Mucosa of gallbladder (tissue), 1 donor: ENCODE measurements around the gene EVA1A. TPM values are rescaled to one million over a fixed set of nuclear protein-coding genes. Genes with fewer than 3 reads are reported as not detected.
A peak's percentile ranks its signal among the peaks of the same experiment; 100 is the strongest.

Source experiments
- DNase-seq: peaks from one replicate; pipeline ENCODE4 v3.0.0-alpha.2; 2020; ENCODE audit warnings: low spot score
- total RNA-seq: library from RNA; stranded (reverse); gene quantifications from one replicate; pipeline ENCODE4 v1.2.1, GENCODE V29; 2021
- donor health status: DM: no; HTN: no; CAD: no.

Gene EVA1A
- total RNA-seq, 1 donor from 2014 or later = 0.43 TPM

DNA sequence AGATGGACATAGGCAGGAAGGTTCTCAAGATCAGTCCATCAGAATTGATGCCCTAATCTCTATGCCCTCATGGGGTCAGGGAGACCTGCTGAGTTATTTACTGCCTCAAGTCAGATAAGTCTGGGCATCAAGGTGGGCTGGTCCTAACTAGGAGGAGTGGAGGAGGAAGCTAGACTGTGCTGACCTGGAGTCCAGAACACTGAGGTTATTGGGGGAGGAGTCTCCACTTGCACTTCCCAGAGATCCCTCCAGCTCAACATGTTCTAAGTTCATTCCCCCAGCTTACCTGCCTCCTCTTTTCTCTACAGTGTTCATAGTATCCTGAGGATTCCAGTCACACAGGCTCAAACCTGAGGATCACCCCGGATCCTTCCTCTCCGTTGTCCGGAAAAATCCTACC is 19.3 kb downstream of the EVA1A start:
- no peak for DNase-seq

GRCh38 chr2:75540994-75541393 is 19.7 kb downstream of the EVA1A start:
- DNase-seq = no peak

DNA sequence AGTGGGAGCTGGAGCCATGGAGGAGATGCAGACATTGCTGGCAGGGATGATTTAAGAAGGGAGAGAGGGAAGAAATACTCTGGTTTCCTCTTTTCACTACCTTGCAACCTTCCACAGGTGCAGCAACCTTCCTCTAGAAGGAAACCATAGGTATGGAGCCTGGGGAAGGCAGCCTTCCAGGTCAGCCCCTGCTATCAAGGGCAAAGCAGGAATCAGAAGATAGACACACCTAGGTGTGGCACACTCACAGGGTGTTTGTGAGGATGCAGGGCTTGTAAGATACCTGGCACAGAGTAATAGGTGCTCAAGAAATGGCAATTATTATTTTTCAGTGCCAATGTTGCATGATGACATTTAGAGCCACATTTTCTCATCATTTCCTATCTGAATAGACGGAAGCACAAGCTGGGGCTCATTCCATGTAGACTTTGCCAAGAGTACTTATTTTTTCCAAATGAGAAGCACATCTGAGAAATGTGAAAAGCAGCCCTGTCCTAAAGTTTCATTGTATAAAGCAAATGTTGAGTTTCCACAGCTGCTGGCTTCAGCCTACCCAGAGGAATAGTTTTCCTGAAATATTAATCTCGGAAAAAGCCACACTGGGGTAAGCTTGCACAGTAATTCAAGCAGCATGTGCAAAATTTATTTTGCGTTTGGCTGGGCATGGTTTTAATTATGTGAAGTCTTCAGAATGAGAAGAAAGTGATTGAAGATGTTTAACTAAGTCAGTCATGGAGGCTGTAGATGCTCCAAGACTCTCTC is 20.6 kb downstream of the EVA1A start:
- DNase-seq = no peak

- DNase-seq = no peak
These were observed 21.9 kb downstream of the EVA1A start for GRCh38 chr2:75538521-75539490.

DNA sequence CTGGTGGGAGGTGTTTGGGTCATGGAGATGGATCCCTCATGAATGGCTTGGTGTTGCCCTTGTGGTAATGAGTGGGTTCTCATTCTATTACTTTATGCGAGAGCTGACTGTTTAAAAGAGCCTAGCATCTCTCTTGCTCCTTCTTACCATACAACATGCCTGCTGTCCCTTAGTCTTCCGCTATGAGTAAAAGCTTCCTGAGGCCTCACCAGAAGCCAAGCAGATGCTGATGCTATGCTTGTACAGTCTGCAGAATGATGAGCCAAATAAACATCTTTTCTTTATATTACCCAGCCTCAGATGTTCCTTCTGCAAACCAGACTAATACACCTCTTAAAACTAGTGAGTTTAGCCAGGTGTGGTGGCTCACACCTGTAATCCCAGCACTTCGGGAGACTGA is 23.1 kb downstream of the EVA1A start:
- no peak for DNase-seq

DNA sequence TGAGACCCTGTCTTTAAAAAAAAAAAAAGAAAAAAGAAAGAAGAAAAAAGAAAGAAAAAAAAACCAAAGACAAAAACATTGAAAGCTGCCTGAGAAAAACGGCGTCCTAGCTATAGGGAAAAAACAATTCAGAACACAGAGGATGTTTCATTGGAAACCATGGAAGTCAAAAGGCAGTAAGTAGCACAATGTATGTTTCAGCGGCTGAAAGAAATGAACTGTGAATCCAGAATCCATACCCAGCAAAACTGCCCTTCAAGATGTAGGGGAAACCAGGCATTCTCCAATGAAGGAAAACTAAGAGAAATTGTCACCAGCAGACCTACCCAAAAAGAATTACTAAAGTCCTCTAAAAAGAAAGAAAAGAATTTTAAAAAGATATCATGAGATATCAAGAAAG is 27.6 kb downstream of the EVA1A start:
- DNase-seq = no peak

- DNase-seq = no peak
These were observed 28.3 kb downstream of the EVA1A start for GRCh38 chr2:75532488-75532887.

DNA sequence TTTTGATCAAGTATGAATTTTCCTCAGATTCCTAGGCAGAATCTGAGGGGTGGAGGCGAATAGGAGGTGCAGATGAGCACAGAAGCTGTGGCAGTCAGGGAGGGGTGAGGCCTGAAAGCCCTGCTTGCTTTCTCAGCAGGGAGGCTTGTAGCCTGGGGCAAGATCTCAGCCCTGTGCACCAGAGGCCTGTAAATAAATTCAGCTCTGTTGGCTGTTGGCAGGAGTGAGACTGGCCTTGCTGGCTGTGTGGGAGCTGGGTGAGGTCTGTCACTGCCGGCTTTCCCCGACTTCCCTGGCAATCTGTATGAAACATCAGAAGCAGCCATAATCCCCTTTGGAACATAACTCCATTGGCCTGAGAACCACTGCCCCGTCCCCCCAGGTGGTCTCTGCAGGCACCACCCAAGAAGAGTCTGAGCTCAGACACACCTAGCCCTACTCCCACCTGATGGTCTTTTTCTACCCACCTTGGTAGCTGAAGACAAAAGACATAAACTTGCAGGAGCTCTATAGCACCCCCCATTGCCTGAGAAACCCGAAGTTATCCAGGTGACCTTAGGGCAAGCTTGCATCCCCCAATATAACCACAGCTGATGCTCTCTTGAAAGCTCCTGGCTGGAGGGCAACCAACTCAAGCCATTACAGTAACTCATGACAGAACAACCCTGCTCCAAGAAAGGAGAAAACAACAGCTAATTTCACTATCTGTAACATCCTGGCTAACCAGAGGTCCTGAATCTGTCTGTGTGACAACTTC is 32.3 kb downstream of the EVA1A start:
- DNase-seq = no peak

- no peak for DNase-seq
These were observed 33.1 kb downstream of the EVA1A start for GRCh38 chr2:75527676-75528075.

- DNase-seq = no peak
These were observed 33.9 kb downstream of the EVA1A start for GRCh38 chr2:75526842-75527241.

- no peak for DNase-seq
These were observed 35.1 kb downstream of the EVA1A start for GRCh38 chr2:75525434-75526310.

- no peak for DNase-seq
These were observed 36.3 kb downstream of the EVA1A start for GRCh38 chr2:75524276-75524911.

GRCh38 chr2:75523313-75524275 is 37.1 kb downstream of the EVA1A start:
- peak; percentile 52 for DNase-seq

GRCh38 chr2:75522543-75523312 is 38.0 kb downstream of the EVA1A start:
- no peak for DNase-seq

DNA sequence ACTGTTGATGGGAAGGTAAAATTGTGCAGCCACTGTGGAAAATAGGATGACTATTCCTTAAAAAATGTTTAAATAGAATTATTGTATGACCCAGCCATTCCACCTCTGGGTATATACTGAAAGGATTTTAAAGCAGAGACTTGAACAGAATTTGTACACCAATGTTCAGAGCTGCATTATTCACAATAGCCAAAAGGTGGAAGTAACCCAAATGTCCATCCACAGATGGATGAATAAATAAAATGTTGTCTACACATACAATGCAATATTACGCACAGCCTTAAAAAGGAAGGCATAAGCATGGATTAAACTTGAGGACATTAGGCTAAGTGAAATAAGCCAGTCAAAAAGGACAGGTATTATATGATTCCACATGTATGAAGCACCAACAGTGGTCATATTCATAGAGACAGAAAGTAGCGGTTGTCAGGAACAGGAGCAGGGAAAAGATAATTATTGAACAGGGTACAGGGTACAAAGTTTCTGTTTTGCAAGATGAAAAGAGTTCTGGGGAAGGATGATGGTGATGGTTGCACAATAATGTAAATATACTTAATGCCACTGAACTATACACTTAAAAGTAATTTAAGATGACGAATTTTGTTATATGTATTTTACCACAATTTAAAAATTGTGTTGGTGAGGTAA is 39.4 kb downstream of the EVA1A start:
- no peak for DNase-seq

GRCh38 chr2:75519843-75520242 is 40.9 kb downstream of the EVA1A start:
- DNase-seq = no peak

- no peak for DNase-seq
These were observed 41.9 kb downstream of the EVA1A start for GRCh38 chr2:75518638-75519465.
